K562 (cell line): ENCODE results near the gene BIN1. TPM values are rescaled to one million over a fixed set of nuclear protein-coding genes. Genes with fewer than 3 reads are reported as not detected.

Source experiments
- ATAC-seq: fragments of 200-7000 bp; cut with Tn5 transposase; 3 replicates; pipeline ENCODE4 v1.9.1; 2020; ENCODE audit warnings: moderate library complexity
- BruUV-seq: library from RNA; stranded (reverse); fragments of 400-500 nt; replicated peaks from 2 replicates; lab custom pipeline; 2021; lab: Mats Ljungman, UMichigan
- CTCF ChIA-PET: fragments of 300-600 bp; formaldehyde crosslinking; extraction: SDS; loops from one replicate; lab custom pipeline; 2021; ENCODE audit warnings: low intra/inter-chr PET ratio; lab: Yijun Ruan, JAX
- POLR2A ChIA-PET: fragments of 300-600, 350-650 bp; sonication (Branson Sonifier 250); formaldehyde crosslinking; extraction: SDS; loops from one replicate; lab custom pipeline; 2021; ENCODE audit warnings: antibody characterized with exemption, inconsistent platforms; lab: Yijun Ruan, JAX
- DNase-seq, 4 experiments: peaks; one replicate each; pipeline versions ENCODE4 v3.0.0 to v3.0.0-alpha.2; 2011 to 2018; ENCODE audit warnings: low spot score in 3 of 4, mixed read lengths in 3 of 4; ENCODE audit errors: extremely low read depth in 1 of 4
- FAIRE-seq: peaks from 2 replicates; lab custom pipeline; 2011; peaks lifted over from hg19 to GRCh38; lab: Jason Lieb, UNC
- H2AFZ ChIP-seq: 2 replicates; pipeline ENCODE4 v1.6.0; 2011; ENCODE audit warnings: low read depth, low read length, control low read depth, inconsistent platforms
- H3K27ac ChIP-seq: fragments of 200-600 bp; 3 replicates; pipeline ENCODE4 v1.8.0; 2011; ENCODE audit warnings: low read depth, mild to moderate bottlenecking, control low read depth, inconsistent platforms, low read length, moderate library complexity, mixed read lengths; ENCODE audit errors: extremely low read depth
- H3K27me3 ChIP-seq, 2 experiments: fragments of 300-600 bp in 1 of 2; 2 replicates in 1 of 2; 3 replicates in 1 of 2; pipeline versions ENCODE4 v1.6.0 to v1.8.0; 2011; ENCODE audit warnings: inconsistent platforms in 2 of 2, low read length in 2 of 2, mild to moderate bottlenecking in 1 of 2, mixed read lengths in 1 of 2, moderate library complexity in 1 of 2; ENCODE audit not compliant: control insufficient read depth in 2 of 2, insufficient read depth in 2 of 2
- H3K36me3 ChIP-seq: fragments of 300-600 bp; 3 replicates; pipeline ENCODE4 v1.8.0; 2011; ENCODE audit warnings: mild to moderate bottlenecking, low read length, inconsistent platforms; ENCODE audit not compliant: control insufficient read depth, insufficient read depth
- H3K4me1 ChIP-seq, 2 experiments: fragments of 200-600 bp in 1 of 2; replicated peaks in 1 of 2; 2 replicates in 1 of 2; 3 replicates in 1 of 2; pipeline versions ENCODE4 v1.5.1 to v1.8.0; 2011; ENCODE audit warnings: inconsistent platforms in 2 of 2, low read length in 2 of 2, mild to moderate bottlenecking in 1 of 2, mixed read lengths in 1 of 2, moderate library complexity in 1 of 2; ENCODE audit not compliant: control insufficient read depth in 2 of 2, insufficient read depth in 2 of 2
- H3K4me2 ChIP-seq: 2 replicates; pipeline ENCODE4 v1.6.1; 2011; ENCODE audit warnings: low read length, control low read depth, inconsistent platforms, mixed read lengths; ENCODE audit not compliant: insufficient read depth
- H3K4me3 ChIP-seq: fragments of 200-600 bp; sonication (generic), shearing (Covaris generic); 2 replicates; pipeline ENCODE4 v1.5.1; 2016; ENCODE audit warnings: control low read depth, inconsistent platforms
- H3K79me2 ChIP-seq: fragments of 200-600 bp; 3 replicates; pipeline ENCODE4 v1.8.0; 2011; ENCODE audit warnings: low read length, inconsistent platforms; ENCODE audit not compliant: control insufficient read depth, insufficient read depth
- H3K9ac ChIP-seq, 2 experiments: 2 replicates each; pipeline versions ENCODE4 v1.6.0 to v1.6.1; 2011; ENCODE audit warnings: low read depth in 2 of 2, low read length in 2 of 2, control low read depth in 1 of 2, inconsistent platforms in 1 of 2, mild to moderate bottlenecking in 1 of 2, mixed read lengths in 1 of 2; ENCODE audit not compliant: insufficient read depth in 1 of 2
- H3K9me1 ChIP-seq: one replicate; pipeline ENCODE4 v1.6.0; 2011; ENCODE audit warnings: inconsistent platforms, mild to moderate bottlenecking, low read length, moderate library complexity; ENCODE audit not compliant: control insufficient read depth, insufficient read depth
- H3K9me3 ChIP-seq: replicated peaks from 2 replicates; pipeline ENCODE4 v1.5.1; 2011; ENCODE audit warnings: low read depth, low read length, inconsistent platforms; ENCODE audit not compliant: control insufficient read depth, insufficient read depth
- H4K20me1 ChIP-seq: replicated peaks from 2 replicates; pipeline ENCODE4 v1.6.1; 2011; ENCODE audit warnings: low read length, inconsistent platforms, mixed read lengths; ENCODE audit not compliant: control insufficient read depth, insufficient read depth
- BRD4 ChIP-seq: fragments of 200-600 bp; sonication (generic); IDR thresholded peaks from 2 replicates; pipeline ENCODE4 v1.6.1; 2017; ENCODE audit warnings: inconsistent platforms
- ESRRA ChIP-seq: fragments of 450-650 bp; IDR thresholded peaks from 2 replicates; pipeline ENCODE4 v1.6.1; 2014; ENCODE audit warnings: low read depth, mild to moderate bottlenecking, moderate library complexity, borderline replicate concordance
- HDAC3 ChIP-seq: fragments of 450-650 bp; IDR thresholded peaks from 2 replicates; pipeline ENCODE4 v1.6.1; 2018; ENCODE audit warnings: borderline replicate concordance, mild to moderate bottlenecking, moderate library complexity; ENCODE audit not compliant: partially characterized antibody
- KAT2B ChIP-seq: IDR thresholded peaks from one replicate; pipeline ENCODE4 v1.6.1; 2012; ENCODE audit warnings: low read depth, mild to moderate bottlenecking, control low read depth, inconsistent platforms, low read length, moderate library complexity
- KLF6 ChIP-seq: fragments of 250-450 bp; sonication (Bioruptor Pico); IDR thresholded peaks from 2 replicates; pipeline ENCODE4 v1.4.0; 2020; ENCODE audit warnings: mild to moderate bottlenecking, moderate library complexity, borderline replicate concordance
- NFE2L1 ChIP-seq: fragments of 450-650 bp; IDR thresholded peaks from 2 replicates; pipeline ENCODE4 v1.6.1; 2016; ENCODE audit warnings: missing genetic modification characterization, low read depth, mild to moderate bottlenecking, missing compliant biosample characterization, moderate library complexity, borderline replicate concordance
- POLR2AphosphoS5 ChIP-seq: IDR thresholded peaks from 2 replicates; pipeline ENCODE4 v1.6.1; 2011; ENCODE audit warnings: mild to moderate bottlenecking, low read depth, low read length, moderate library complexity; ENCODE audit not compliant: control insufficient read depth, insufficient read depth
- POLR2H ChIP-seq: IDR thresholded peaks from 2 replicates; pipeline ENCODE4 v1.6.1; 2016; ENCODE audit warnings: missing genetic modification characterization, low read depth, mild to moderate bottlenecking, control low read depth, missing compliant biosample characterization, moderate library complexity
- RFX5 ChIP-seq: IDR thresholded peaks from 2 replicates; pipeline ENCODE4 v1.6.1; 2011; ENCODE audit warnings: low read depth, mild to moderate bottlenecking, improper control_type of control experiment, low read length
- SNRNP70 ChIP-seq: fragments of 200-400 bp; formaldehyde crosslinking; optimal IDR thresholded peaks from 2 replicates; pipeline ENCODE3; 2017; ENCODE audit warnings: low read depth, low read length
- ZBED1 ChIP-seq: IDR thresholded peaks from 2 replicates; pipeline ENCODE4 v1.6.1; 2014
- ZNF140 ChIP-seq: fragments of 250-450 bp; sonication (Bioruptor Pico); IDR thresholded peaks from 2 replicates; pipeline ENCODE4 v1.8.0; 2021; ENCODE audit warnings: moderate library complexity, mild to moderate bottlenecking, inconsistent platforms
- WGBS: fragments of 100-300 bp; shearing (Covaris generic); methylation state at CpG from one replicate; pipeline ENCODE4 v1.1.6; 2016; ENCODE audit warnings: low coverage, mixed read lengths; ENCODE audit not compliant: insufficient coverage; ENCODE audit errors: missing lambda C conversion rate; 5-methylcytosine and 5-hydroxymethylcytosine counted together
- in situ Hi-C: fragments of 300-500 bp; cut with MboI; formaldehyde crosslinking; loops from 4 replicates; pipeline ENCODE4 v1.15.0; 2018; ENCODE audit warnings: inconsistent platforms, mixed read lengths
- intact Hi-C: fragments of 100-400 bp; cut with micrococcal nuclease; formaldehyde crosslinking; loops from 2 replicates; pipeline ENCODE4 v1.14.2; 2022
- polyA plus RNA-seq, 8 experiments: library from polyadenylated mRNA; depleted of rRNA in 4 of 8; stranded (reverse) in 5 of 8; unstranded in 3 of 8; fragments of >200 nt; fragmentation: Nextera tagmentation in 2 of 8; fragmentation: Illumina TruSeq in 1 of 8; extraction: Ambion mirVana in 2 of 8; extraction: Trizol in 1 of 8; gene quantifications; 2 replicates each; pipeline versions ENCODE4 v1.2.1 to v1.2.3, GENCODE V29; 2011 to 2014; ENCODE audit warnings: inconsistent platforms in 1 of 8, missing spikeins in 1 of 8
- total RNA-seq, 7 experiments: library from RNA; depleted of rRNA in 6 of 7; stranded (reverse); fragments of >200 nt in 6 of 7; fragmentation: Illumina TruSeq in 2 of 7; extraction: Trizol in 2 of 7; gene quantifications; 2 replicates each; pipeline versions ENCODE4 v1.2.1 to v1.2.3, GENCODE V29; 2011 to 2021; ENCODE audit warnings: low replicate concordance in 1 of 7
- TF ChIP-seq, protein P1 (sequence below): fragments of 250-450 bp; sonication (Bioruptor Pico); IDR thresholded peaks from 2 replicates; pipeline ENCODE4 v1.8.0; 2022; ENCODE audit warnings: inconsistent platforms, mild to moderate bottlenecking, moderate library complexity, borderline replicate concordance
- TF ChIP-seq, protein P2 (sequence below): fragments of 450-650 bp; formaldehyde crosslinking; conservative IDR thresholded peaks from 2 replicates; pipeline ENCODE4 v1.4.0; 2022; ENCODE audit warnings: mild to moderate bottlenecking, missing genetic modification characterization

BIN1 gene
- total and polyA plus RNA-seq, 9 of the 15 experiments (the other 6 are each of a cell fraction or from before 2014, with no cell fraction given) = 0.04 to 2.8 (median 0.79) TPM; not detected in 1

DNA sequence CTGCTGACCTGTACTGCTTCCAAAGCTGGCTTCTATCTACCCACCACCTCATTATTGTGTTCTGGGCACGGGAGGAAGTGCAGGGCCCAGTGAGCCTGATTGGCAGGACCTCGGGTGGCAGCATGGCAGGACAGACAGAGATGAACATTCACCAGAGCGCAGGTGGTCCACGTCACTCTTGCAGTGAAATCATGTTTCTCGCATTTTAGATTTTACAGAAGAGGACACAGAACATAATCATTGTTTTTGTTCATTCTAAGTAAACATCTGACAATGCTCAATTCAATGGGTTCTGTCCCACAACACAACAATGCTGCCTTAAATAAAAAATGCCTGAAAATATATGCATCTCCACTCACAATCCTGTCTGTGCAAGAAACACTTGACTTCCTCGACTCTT, 11.5 kb upstream of the BIN1 start:
- H2AFZ ChIP-seq = no peak overlapping the region
- ATAC-seq (no peak), DNase-seq (no peak), FAIRE-seq (no peak)
- no peaks in the 10 kb centered on the region for H3K36me3 ChIP-seq
- no peak overlapping the region for H3K9ac ChIP-seq
- H3K4me1 ChIP-seq = no peaks in the 10 kb centered on the region
- H4K20me1 ChIP-seq = no peaks in the 10 kb centered on the region; the same call in 1 of the 2 replicates
- in situ Hi-C loops (no loop called here), intact Hi-C loops (no loop called here)
- TF ChIP-seq POLR2H (tag) (no peak), POLR2AphosphoS5 (no peak), HDAC3 (no peak), KAT2B (no peak), KLF6 (CRISPR knock-in tag) (no peak), ZBED1 (no peak), BRD4 (no peak), RFX5 (no peak), ESRRA (no peak), SNRNP70 (no peak), NFE2L1 (tag) (no peak), ZNF140 (CRISPR knock-in tag) (no peak)
- TF ChIP-seq, protein P1, sequence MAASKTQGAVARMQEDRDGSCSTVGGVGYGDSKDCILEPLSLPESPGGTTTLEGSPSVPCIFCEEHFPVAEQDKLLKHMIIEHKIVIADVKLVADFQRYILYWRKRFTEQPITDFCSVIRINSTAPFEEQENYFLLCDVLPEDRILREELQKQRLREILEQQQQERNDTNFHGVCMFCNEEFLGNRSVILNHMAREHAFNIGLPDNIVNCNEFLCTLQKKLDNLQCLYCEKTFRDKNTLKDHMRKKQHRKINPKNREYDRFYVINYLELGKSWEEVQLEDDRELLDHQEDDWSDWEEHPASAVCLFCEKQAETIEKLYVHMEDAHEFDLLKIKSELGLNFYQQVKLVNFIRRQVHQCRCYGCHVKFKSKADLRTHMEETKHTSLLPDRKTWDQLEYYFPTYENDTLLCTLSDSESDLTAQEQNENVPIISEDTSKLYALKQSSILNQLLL (CRISPR knock-in tag) = no peak
- TF ChIP-seq, protein P2, sequence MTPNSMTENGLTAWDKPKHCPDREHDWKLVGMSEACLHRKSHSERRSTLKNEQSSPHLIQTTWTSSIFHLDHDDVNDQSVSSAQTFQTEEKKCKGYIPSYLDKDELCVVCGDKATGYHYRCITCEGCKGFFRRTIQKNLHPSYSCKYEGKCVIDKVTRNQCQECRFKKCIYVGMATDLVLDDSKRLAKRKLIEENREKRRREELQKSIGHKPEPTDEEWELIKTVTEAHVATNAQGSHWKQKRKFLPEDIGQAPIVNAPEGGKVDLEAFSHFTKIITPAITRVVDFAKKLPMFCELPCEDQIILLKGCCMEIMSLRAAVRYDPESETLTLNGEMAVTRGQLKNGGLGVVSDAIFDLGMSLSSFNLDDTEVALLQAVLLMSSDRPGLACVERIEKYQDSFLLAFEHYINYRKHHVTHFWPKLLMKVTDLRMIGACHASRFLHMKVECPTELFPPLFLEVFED (CRISPR knock-in tag) = no peak
- H3K9me1 ChIP-seq = no peaks in the 10 kb centered on the region
- no peak overlapping the region for H3K4me2 ChIP-seq
- no TSS peak for BruUV-seq
- CTCF ChIA-PET = no interaction called here
- POLR2A ChIA-PET = no interaction called here
- H3K79me2 ChIP-seq = no peaks in the 10 kb centered on the region
- no peaks in the 10 kb centered on the region for H3K9me3 ChIP-seq
- H3K27me3 ChIP-seq = peaks cover 15 to 49% of the 10 kb centered on the region in 2 experiments
- no peak overlapping the region for H3K27ac ChIP-seq
- WGBS = 15% methylated on average over 6 of the region's 6 CpGs
- no peak overlapping the region for H3K4me3 ChIP-seq
